ENCODE measurements around the gene CNTNAP2. TPM values are rescaled to one million over a fixed set of nuclear protein-coding genes. Genes with fewer than 3 reads are reported as not detected.

CNTNAP2 gene
- total RNA-seq, 1 experiment from 2014 or later: 60.0 TPM

GRCh38 chr7:148211740-148212151 lies 2095.1 kb downstream of the CNTNAP2 start:
- Histone ChIP-seq H3K4me3 (ENCODE audit: low read depth, low read length, poor library complexity, severe bottlenecking) (no peak overlapping the region), H3K27ac (ENCODE audit: low read depth, low read length, poor library complexity, severe bottlenecking) (no peak overlapping the region), H3K36me3 (ENCODE audit: insufficient read depth, low read length, poor library complexity, severe bottlenecking) (no peaks in the 10 kb centered on the region), H3K4me1 (ENCODE audit: insufficient read depth, low read length, poor library complexity, severe bottlenecking) (no peaks in the 10 kb centered on the region), H3K9me3 (ENCODE audit: low read depth, low read length, poor library complexity, severe bottlenecking) (no peaks in the 10 kb centered on the region), H3K27me3 (replicated peaks; ENCODE audit: insufficient read depth, low read depth, low read length, poor library complexity) (no peaks in the 10 kb centered on the region)
- intact Hi-C loops (cut with micrococcal nuclease; ENCODE audit: unreplicated experiment): no loop called here
- DNase-seq (ENCODE audit: low spot score): no peak
- TF ChIP-seq CTCF (conservative IDR thresholded peaks at IDR 0.05; ENCODE audit: low read depth, low read length): no peak
- no peak for TF ChIP-seq EZH2 (IDR thresholded peaks at IDR 0.05; ENCODE audit: borderline replicate concordance, low read depth, low read length, poor library complexity, severe bottlenecking)
- ChIA-PET CTCF (no interaction called here), POLR2A (ENCODE audit: low non-redundant PET) (no interaction called here)
- BruUV-seq (replicated peaks): no TSS peak

GRCh38 chr7:148212731-148213130 lies 2096.1 kb downstream of the CNTNAP2 start:
- H3K27ac ChIP-seq (ENCODE audit: low read depth, low read length, poor library complexity, severe bottlenecking): no peak overlapping the region
- no peak overlapping the region for H3K4me3 ChIP-seq (ENCODE audit: low read depth, low read length, poor library complexity, severe bottlenecking)
- no peaks in the 10 kb centered on the region for H3K4me1 ChIP-seq (ENCODE audit: insufficient read depth, low read length, poor library complexity, severe bottlenecking)
- no peak for DNase-seq (ENCODE audit: low spot score)
- CTCF ChIA-PET: no interaction called here
- TF ChIP-seq CTCF (conservative IDR thresholded peaks at IDR 0.05; ENCODE audit: low read depth, low read length) (no peak), EZH2 (IDR thresholded peaks at IDR 0.05; ENCODE audit: borderline replicate concordance, low read depth, low read length, poor library complexity, severe bottlenecking) (no peak)
- no peaks in the 10 kb centered on the region for H3K36me3 ChIP-seq (ENCODE audit: insufficient read depth, low read length, poor library complexity, severe bottlenecking)
- intact Hi-C loops (cut with micrococcal nuclease; ENCODE audit: unreplicated experiment): no loop called here
- POLR2A ChIA-PET (ENCODE audit: low non-redundant PET): no interaction called here
- no peaks in the 10 kb centered on the region for H3K9me3 ChIP-seq (ENCODE audit: low read depth, low read length, poor library complexity, severe bottlenecking)
- BruUV-seq (replicated peaks): no TSS peak
- H3K27me3 ChIP-seq (replicated peaks; ENCODE audit: insufficient read depth, low read depth, low read length, poor library complexity): no peaks in the 10 kb centered on the region

- CTCF ChIA-PET: no interaction called here
- intact Hi-C loops (cut with micrococcal nuclease; ENCODE audit: unreplicated experiment): no loop called here
- no TSS peak for BruUV-seq (replicated peaks)
- H3K4me1 ChIP-seq (ENCODE audit: insufficient read depth, low read length, poor library complexity, severe bottlenecking): no peaks in the 10 kb centered on the region
- H3K4me3 ChIP-seq (ENCODE audit: low read depth, low read length, poor library complexity, severe bottlenecking): no peak overlapping the region
- DNase-seq (ENCODE audit: low spot score): no peak
- no peak overlapping the region for H3K27ac ChIP-seq (ENCODE audit: low read depth, low read length, poor library complexity, severe bottlenecking)
- no peaks in the 10 kb centered on the region for H3K9me3 ChIP-seq (ENCODE audit: low read depth, low read length, poor library complexity, severe bottlenecking)
- POLR2A ChIA-PET (ENCODE audit: low non-redundant PET): no interaction called here
- TF ChIP-seq CTCF (conservative IDR thresholded peaks at IDR 0.05; ENCODE audit: low read depth, low read length) (no peak), EZH2 (IDR thresholded peaks at IDR 0.05; ENCODE audit: borderline replicate concordance, low read depth, low read length, poor library complexity, severe bottlenecking) (no peak)
- no peaks in the 10 kb centered on the region for H3K27me3 ChIP-seq (replicated peaks; ENCODE audit: insufficient read depth, low read depth, low read length, poor library complexity)
- H3K36me3 ChIP-seq (ENCODE audit: insufficient read depth, low read length, poor library complexity, severe bottlenecking): no peaks in the 10 kb centered on the region
Observed at GRCh38 chr7:148214101-148214500, 2097.5 kb downstream of the CNTNAP2 start.
